HG02678 (cell line): ENCODE results near the gene TMPRSS7.

ENCODE experiments used
- ATAC-seq: cut with Tn5 transposase; IDR thresholded peaks from one replicate; pipeline ENCODE4 v1.9.1; 2021; ENCODE audit warnings: mild to moderate bottlenecking, moderate library complexity; ENCODE audit not compliant: unreplicated experiment

TMPRSS7 gene

GRCh38 chr3:112093180-112093522 is 58.6 kb downstream of the TMPRSS7 start:
- no peak for ATAC-seq

GRCh38 chr3:112095731-112096130 is 61.2 kb downstream of the TMPRSS7 start:
- no peak for ATAC-seq

GRCh38 chr3:112096176-112096575 is 61.6 kb downstream of the TMPRSS7 start:
- ATAC-seq, result no peak

GRCh38 chr3:112097378-112097777 is 62.8 kb downstream of the TMPRSS7 start:
- no peak for ATAC-seq

- ATAC-seq, result no peak
Measured at GRCh38 chr3:112101916-112102315, 67.4 kb downstream of the TMPRSS7 start.

GRCh38 chr3:112104774-112105173 is 70.2 kb downstream of the TMPRSS7 start:
- ATAC-seq, result no peak

- ATAC-seq, result no peak
Measured at GRCh38 chr3:112109322-112109721, 74.8 kb downstream of the TMPRSS7 start.

GRCh38 chr3:112111785-112112402 is 77.4 kb downstream of the TMPRSS7 start:
- ATAC-seq, result peak; percentile 62

GRCh38 chr3:112114576-112115160 is 80.1 kb downstream of the TMPRSS7 start:
- ATAC-seq, result peak; percentile 33

- peak; percentile 40 for ATAC-seq
Measured at GRCh38 chr3:112115161-112115739, 80.7 kb downstream of the TMPRSS7 start.

- no peak for ATAC-seq
Measured at GRCh38 chr3:112115806-112116383, 81.4 kb downstream of the TMPRSS7 start.

- no peak for ATAC-seq
Measured at GRCh38 chr3:112116748-112117186, 82.2 kb downstream of the TMPRSS7 start.

GRCh38 chr3:112117415-112117814 is 82.9 kb downstream of the TMPRSS7 start:
- ATAC-seq, result no peak

GRCh38 chr3:112117841-112118571 is 83.5 kb downstream of the TMPRSS7 start:
- ATAC-seq, result peak; percentile 22

GRCh38 chr3:112119962-112120836 is 85.7 kb downstream of the TMPRSS7 start:
- ATAC-seq, result no peak

GRCh38 chr3:112121577-112122547 is 87.3 kb downstream of the TMPRSS7 start:
- ATAC-seq, result no peak

GRCh38 chr3:112122870-112123269 is 88.3 kb downstream of the TMPRSS7 start:
- ATAC-seq, result no peak

- ATAC-seq, result no peak
Measured at GRCh38 chr3:112123548-112123947, 89.0 kb downstream of the TMPRSS7 start.

- ATAC-seq, result no peak
Measured at GRCh38 chr3:112124907-112125607, 90.5 kb downstream of the TMPRSS7 start.
